Lung microvascular endothelial cell (primary cell): ENCODE measurements around the gene MACF1. TPM values are rescaled to one million over a fixed set of nuclear protein-coding genes. Genes with fewer than 3 reads are reported as not detected.

Source experiments
- DNase-seq, 2 donors: peaks; one replicate each; pipeline versions ENCODE4 v3.0.0 to v3.0.0-alpha.2; 2010; ENCODE audit warnings: low read depth in 2 of 2
- total RNA-seq: library from RNA; depleted of rRNA; stranded (reverse); fragments of >200 nt; gene quantifications from 2 replicates; pipeline ENCODE4 v1.2.1, GENCODE V29; 2014

The MACF1 gene
- total RNA-seq, 1 donor from 2014 or later = 392 TPM

- DNase-seq = no peak
Measured at GRCh38 chr1:39261712-39262221, 57.3 kb downstream of the MACF1 start.

- no peak for DNase-seq
Measured at GRCh38 chr1:39262802-39263201, 58.3 kb downstream of the MACF1 start.

GRCh38 chr1:39266269-39266668 is 61.8 kb downstream of the MACF1 start:
- DNase-seq = no peak

- DNase-seq = no peak
Measured at GRCh38 chr1:39266792-39267191, 62.3 kb downstream of the MACF1 start.

- peak; percentile 64 to 85 for DNase-seq
Measured at GRCh38 chr1:39268112-39268581, 63.7 kb downstream of the MACF1 start.

- DNase-seq = no peak
Measured at GRCh38 chr1:39268906-39269305, 64.4 kb downstream of the MACF1 start.

- no peak for DNase-seq
Measured at GRCh38 chr1:39269349-39269748, 64.9 kb downstream of the MACF1 start.

GRCh38 chr1:39269791-39270342 is 65.4 kb downstream of the MACF1 start:
- no peak for DNase-seq

- no peak for DNase-seq
Measured at GRCh38 chr1:39270368-39270767, 65.9 kb downstream of the MACF1 start.

- peak; percentile 80 to 82 for DNase-seq
Measured at GRCh38 chr1:39272027-39272797, 67.7 kb downstream of the MACF1 start.

GRCh38 chr1:39272798-39273469 is 68.4 kb downstream of the MACF1 start:
- DNase-seq = peak in 1 of 2 donors; percentile 8

- DNase-seq = no peak
Measured at GRCh38 chr1:39275836-39276507, 71.5 kb downstream of the MACF1 start.

GRCh38 chr1:39277879-39278278 is 73.4 kb downstream of the MACF1 start:
- no peak for DNase-seq

- peak; percentile 12 to 40 for DNase-seq
Measured at GRCh38 chr1:39282537-39283216, 78.2 kb downstream of the MACF1 start.

GRCh38 chr1:39283858-39284257 is 79.4 kb downstream of the MACF1 start:
- no peak for DNase-seq

GRCh38 chr1:39287541-39287940 is 83.0 kb downstream of the MACF1 start:
- no peak for DNase-seq

GRCh38 chr1:39288735-39289465 is 84.4 kb downstream of the MACF1 start:
- peak in 1 of 2 donors; percentile 28 for DNase-seq

- DNase-seq = no peak
Measured at GRCh38 chr1:39292401-39292800, 87.9 kb downstream of the MACF1 start.

GRCh38 chr1:39293375-39294070 is 89.0 kb downstream of the MACF1 start:
- no peak for DNase-seq

GRCh38 chr1:39294531-39294930 is 90.0 kb downstream of the MACF1 start:
- DNase-seq = peak; percentile 2 to 32
